H1 (cell line): ENCODE measurements around the gene C12orf42. TPM values are rescaled to one million over a fixed set of nuclear protein-coding genes. Genes with fewer than 3 reads are reported as not detected.

Source experiments
- CTCF ChIA-PET: fragments of 300-600 bp; sonication (Branson Sonifier 250); formaldehyde crosslinking; loops from one replicate; lab custom pipeline; 2021; ENCODE audit not compliant: partially characterized antibody; lab: Charles Lee
- POLR2A ChIA-PET: fragments of 300-600 bp; sonication (Branson Sonifier 250); formaldehyde crosslinking; loops from one replicate; lab custom pipeline; 2021; ENCODE audit warnings: inconsistent platforms; ENCODE audit not compliant: partially characterized antibody; lab: Charles Lee
- DNase-seq, 2 experiments: peaks; one replicate each; pipeline versions ENCODE4 v3.0.0 to v3.0.0-alpha.2; 2010 to 2022; ENCODE audit warnings: low spot score in 2 of 2, low read depth in 1 of 2, mixed read lengths in 1 of 2
- FAIRE-seq: peaks from 2 replicates; lab custom pipeline; 2011; peaks lifted over from hg19 to GRCh38; lab: Jason Lieb, UNC
- H2AFZ ChIP-seq: 2 replicates; pipeline ENCODE4 v1.8.1; 2012; ENCODE audit warnings: low read length, inconsistent platforms
- H2AK5ac ChIP-seq: 2 replicates; pipeline ENCODE4 v1.6.1; 2013; ENCODE audit warnings: low read depth, low read length
- H2BK120ac ChIP-seq: replicated peaks from 2 replicates; pipeline ENCODE3; 2013; ENCODE audit warnings: low read depth, low read length, inconsistent platforms
- H2BK12ac ChIP-seq: 2 replicates; pipeline ENCODE4 v1.6.1; 2013; ENCODE audit warnings: low read depth, low read length
- H2BK15ac ChIP-seq: 2 replicates; pipeline ENCODE4 v1.6.1; 2013; ENCODE audit warnings: low read length
- H2BK20ac ChIP-seq: 2 replicates; pipeline ENCODE4 v1.6.1; 2013; ENCODE audit warnings: low read length
- H2BK5ac ChIP-seq: 2 replicates; pipeline ENCODE4 v1.6.1; 2013; ENCODE audit warnings: low read depth, low read length
- H3K14ac ChIP-seq: 2 replicates; pipeline ENCODE4 v1.6.1; 2013; ENCODE audit warnings: inconsistent platforms; ENCODE audit not compliant: insufficient read length
- H3K18ac ChIP-seq: 2 replicates; pipeline ENCODE4 v1.6.1; 2013; ENCODE audit warnings: low read length; ENCODE audit errors: extremely low read depth
- H3K23ac ChIP-seq: 2 replicates; pipeline ENCODE4 v1.6.1; 2013; ENCODE audit warnings: inconsistent platforms; ENCODE audit not compliant: insufficient read length
- H3K23me2 ChIP-seq: 2 replicates; pipeline ENCODE4 v1.6.1; 2013; ENCODE audit warnings: low read depth, low read length
- H3K27ac ChIP-seq: 2 replicates; pipeline ENCODE4 v1.6.1; 2011; ENCODE audit warnings: low read depth, low read length, inconsistent platforms
- H3K27me3 ChIP-seq, 4 experiments: replicated peaks in 1 of 4; 1 replicate in 1 of 4; 2 replicates in 3 of 4; pipeline versions ENCODE4 v1.6.1 to v1.8.1; 2011 to 2013; ENCODE audit warnings: low read length in 3 of 4, mild to moderate bottlenecking in 3 of 4, inconsistent platforms in 2 of 4, mixed read lengths in 2 of 4, moderate library complexity in 1 of 4; ENCODE audit not compliant: control insufficient read depth in 3 of 4, insufficient read depth in 3 of 4; ENCODE audit errors: extremely low read depth in 1 of 4
- H3K36me3 ChIP-seq, 4 experiments: 2 replicates each; pipeline versions ENCODE4 v1.6.1 to v1.8.1; 2011 to 2013; ENCODE audit warnings: mild to moderate bottlenecking in 4 of 4, low read length in 3 of 4, moderate library complexity in 2 of 4, control low read depth in 1 of 4, inconsistent platforms in 1 of 4; ENCODE audit not compliant: insufficient read depth in 4 of 4, control insufficient read depth in 2 of 4
- H3K4ac ChIP-seq: replicated peaks from 2 replicates; pipeline ENCODE3; 2013; ENCODE audit warnings: low read length, low read depth, mixed read lengths, inconsistent platforms; ENCODE audit not compliant: insufficient read length
- H3K4me1 ChIP-seq, 4 experiments: replicated peaks in 1 of 4; 1 replicate in 1 of 4; 2 replicates in 3 of 4; pipeline versions ENCODE4 v1.6.1 to v1.8.1; 2011 to 2013; ENCODE audit warnings: low read length in 3 of 4, inconsistent platforms in 2 of 4, mixed read lengths in 1 of 4; ENCODE audit not compliant: insufficient read depth in 4 of 4, control insufficient read depth in 3 of 4
- H3K4me2 ChIP-seq, 2 experiments: 2 replicates each; pipeline versions ENCODE4 v1.6.1 to v1.8.1; 2011 to 2013; ENCODE audit warnings: low read depth in 2 of 2, low read length in 2 of 2, control low read depth in 1 of 2, inconsistent platforms in 1 of 2, mild to moderate bottlenecking in 1 of 2; ENCODE audit not compliant: insufficient read depth in 1 of 2
- H3K4me3 ChIP-seq, 4 experiments: fragments of 200-600, 300-600 bp in 1 of 4; sonication (generic), shearing (Covaris generic), sonication (Bioruptor Twin) in 1 of 4; 2 replicates each; pipeline versions ENCODE4 v1.5.1 to v1.8.1; 2011 to 2016; ENCODE audit warnings: low read length in 4 of 4, low read depth in 3 of 4, control low read depth in 2 of 4, inconsistent platforms in 2 of 4, mild to moderate bottlenecking in 2 of 4, mixed read lengths in 1 of 4, moderate library complexity in 1 of 4; ENCODE audit not compliant: insufficient read depth in 2 of 4; ENCODE audit errors: extremely low read depth in 1 of 4
- H3K56ac ChIP-seq: replicated peaks from 2 replicates; pipeline ENCODE3; 2013; ENCODE audit warnings: low read depth, mild to moderate bottlenecking, mixed read lengths, low read length, inconsistent platforms; ENCODE audit not compliant: insufficient read length
- H3K79me1 ChIP-seq: 2 replicates; pipeline ENCODE4 v1.6.1; 2013; ENCODE audit warnings: low read depth, low read length, control low read depth
- H3K79me2 ChIP-seq, 2 experiments: 2 replicates each; pipeline versions ENCODE4 v1.6.1 to v1.8.1; 2012 to 2013; ENCODE audit warnings: low read length in 2 of 2, mild to moderate bottlenecking in 2 of 2, inconsistent platforms in 1 of 2; ENCODE audit not compliant: insufficient read depth in 2 of 2, control insufficient read depth in 1 of 2
- H3K9ac ChIP-seq, 4 experiments: replicated peaks in 1 of 4; 1 replicate in 1 of 4; 2 replicates in 3 of 4; pipeline versions ENCODE4 v1.6.1 to v1.8.1; 2011 to 2013; ENCODE audit warnings: low read depth in 3 of 4, low read length in 3 of 4, control low read depth in 2 of 4, mild to moderate bottlenecking in 2 of 4, moderate library complexity in 2 of 4, inconsistent platforms in 1 of 4; ENCODE audit errors: extremely low read depth in 1 of 4
- H3K9me3 ChIP-seq, 2 experiments: 2 replicates each; pipeline versions ENCODE4 v1.6.1 to v1.8.1; 2012 to 2013; ENCODE audit warnings: mild to moderate bottlenecking in 2 of 2, moderate library complexity in 2 of 2, control low read depth in 1 of 2, inconsistent platforms in 1 of 2, low read depth in 1 of 2, low read length in 1 of 2, mixed read lengths in 1 of 2; ENCODE audit not compliant: insufficient read depth in 2 of 2
- H4K20me1 ChIP-seq, 2 experiments: replicated peaks in 1 of 2; 2 replicates each; pipeline versions ENCODE3 to v1.8.1; 2011 to 2013; ENCODE audit warnings: inconsistent platforms in 2 of 2, low read length in 2 of 2, mild to moderate bottlenecking in 1 of 2; ENCODE audit not compliant: insufficient read depth in 2 of 2, control insufficient read depth in 1 of 2
- H4K5ac ChIP-seq: 2 replicates; pipeline ENCODE4 v1.6.1; 2013; ENCODE audit warnings: low read length, low read depth, mixed read lengths, inconsistent platforms; ENCODE audit not compliant: insufficient read length
- H4K8ac ChIP-seq: 2 replicates; pipeline ENCODE4 v1.8.0; 2013; ENCODE audit warnings: mild to moderate bottlenecking, moderate library complexity, low read length, inconsistent platforms; ENCODE audit not compliant: insufficient read depth; ENCODE audit errors: extremely low read depth
- H4K91ac ChIP-seq: replicated peaks from 2 replicates; pipeline ENCODE3; 2013; ENCODE audit warnings: low read length, mixed read lengths, inconsistent platforms; ENCODE audit not compliant: insufficient read length
- CBX8 ChIP-seq: fragments of 300-800, 300-1000 bp; sonication (generic); IDR thresholded peaks from 2 replicates; pipeline ENCODE4 v1.7.1; 2016; ENCODE audit warnings: low read depth, low read length, borderline replicate concordance
- CREB1 ChIP-seq: IDR thresholded peaks from 2 replicates; pipeline ENCODE4 v1.6.1; 2012; ENCODE audit warnings: inconsistent platforms
- EP300 ChIP-seq, 2 experiments: IDR thresholded peaks; 1 replicate in 1 of 2; 2 replicates in 1 of 2; pipeline ENCODE4 v1.6.1; 2011 to 2012; ENCODE audit warnings: low read depth in 2 of 2, low read length in 2 of 2, mild to moderate bottlenecking in 2 of 2, borderline replicate concordance in 1 of 2, inconsistent platforms in 1 of 2, moderate library complexity in 1 of 2
- KDM1A ChIP-seq: fragments of 200-600, 300-600 bp; sonication (generic); IDR thresholded peaks from 2 replicates; pipeline ENCODE4 v1.7.1; 2016; ENCODE audit warnings: mild to moderate bottlenecking, low read length, borderline replicate concordance
- NANOG ChIP-seq: IDR thresholded peaks from 2 replicates; pipeline ENCODE4 v1.6.1; 2011; ENCODE audit warnings: low read length, low read depth, mild to moderate bottlenecking, inconsistent platforms; ENCODE audit not compliant: insufficient read depth, poor library complexity, severe bottlenecking
- POLR2AphosphoS5 ChIP-seq: IDR thresholded peaks from 2 replicates; pipeline ENCODE4 v1.6.1; 2011; ENCODE audit warnings: low read depth, low read length
- RNF2 ChIP-seq: fragments of 200-900, 300-1000 bp; sonication (generic); IDR thresholded peaks from 2 replicates; pipeline ENCODE4 v1.7.1; 2016; ENCODE audit warnings: borderline replicate concordance, low read depth, mild to moderate bottlenecking, antibody characterized with exemption, low read length; ENCODE audit not compliant: poor library complexity, severe bottlenecking; ENCODE audit errors: missing control alignments
- SIX5 ChIP-seq: IDR thresholded peaks from 2 replicates; pipeline ENCODE4 v1.6.1; 2011; ENCODE audit warnings: mild to moderate bottlenecking, low read depth, low read length
- SRF ChIP-seq: IDR thresholded peaks from 2 replicates; pipeline ENCODE4 v1.6.1; 2011; ENCODE audit warnings: mild to moderate bottlenecking, low read depth, low read length, moderate library complexity
- TBP ChIP-seq: IDR thresholded peaks from 2 replicates; pipeline ENCODE4 v1.6.1; 2011; ENCODE audit warnings: low read depth, low read length, improper control_type of control experiment
- TCF12 ChIP-seq: IDR thresholded peaks from 2 replicates; pipeline ENCODE4 v1.6.1; 2011; ENCODE audit warnings: low read depth, mild to moderate bottlenecking, low read length
- WGBS, 2 experiments: shearing (Covaris generic) in 1 of 2; methylation state at CpG; one replicate each; pipeline versions ENCODE4 v1.1.6 to v1.1.7; 2013 to 2015; ENCODE audit warnings: low lambda C conversion rate in 2 of 2, mixed read lengths in 2 of 2, inconsistent platforms in 1 of 2, low coverage in 1 of 2, missing lambda C conversion rate in 1 of 2; ENCODE audit not compliant: insufficient replicate concordance in 2 of 2, insufficient coverage in 1 of 2, insufficient read length in 1 of 2; ENCODE audit errors: extremely low coverage in 1 of 2, missing lambda C conversion rate in 1 of 2; 5-methylcytosine and 5-hydroxymethylcytosine counted together
- polyA plus RNA-seq, 7 experiments: library from polyadenylated mRNA; depleted of rRNA in 3 of 7; stranded (reverse) in 5 of 7; unstranded in 2 of 7; fragments of >200 nt in 5 of 7; fragments of 200-250 nt in 2 of 7; gene quantifications; 1 replicate in 5 of 7; 2 replicates in 1 of 7; 4 replicates in 1 of 7; pipeline versions ENCODE4 v1.2.1 to v1.2.3, GENCODE V29; 2011 to 2013; ENCODE audit warnings: missing spikeins in 2 of 7, mixed read lengths in 2 of 7
- total RNA-seq: library from RNA; stranded (reverse); fragmentation: NEBNext Ultra II Directional; extraction: Animal tissue kit (Norgen Biotek cat#: 25700); gene quantifications from 2 replicates; pipeline ENCODE4 v1.2.1, GENCODE V29; 2021

The C12orf42 gene
- total and polyA plus RNA-seq, 2 of the 8 experiments (the other 6 are each of a cell fraction or from before 2014, with no cell fraction given) = 0.05 TPM; not detected in 1

- DNase-seq (no peak), FAIRE-seq (no peak)
- H3K18ac ChIP-seq = no peak overlapping the region
- H2AK5ac ChIP-seq = no peak overlapping the region
- no peak overlapping the region for H3K56ac ChIP-seq
- no peak overlapping the region for H2BK12ac ChIP-seq
- no peaks in the 10 kb centered on the region for H3K36me3 ChIP-seq
- no peaks in the 10 kb centered on the region for H3K27me3 ChIP-seq
- H3K4me3 ChIP-seq = no peak overlapping the region
- no peak overlapping the region for H4K8ac ChIP-seq
- no peak overlapping the region for H4K5ac ChIP-seq
- H3K14ac ChIP-seq = no peak overlapping the region
- H2BK120ac ChIP-seq = no peak overlapping the region
- H3K9me3 ChIP-seq = no peaks in the 10 kb centered on the region
- H3K9ac ChIP-seq = no peak overlapping the region
- no peaks in the 10 kb centered on the region for H3K4me1 ChIP-seq
- H3K4me2 ChIP-seq = no peak overlapping the region
- H4K20me1 ChIP-seq = no peaks in the 10 kb centered on the region
- H3K79me2 ChIP-seq = no peaks in the 10 kb centered on the region
- H2AFZ ChIP-seq = no peak overlapping the region
- H3K4ac ChIP-seq = no peak overlapping the region
- no peak overlapping the region for H2BK20ac ChIP-seq
- CTCF ChIA-PET = no interaction called here
- 93% methylated on average over 2 of the region's 2 CpGs; no CpG with 5 or more reads in 1 of the 2 experiments for WGBS, 2 experiments
- no peak overlapping the region for H2BK5ac ChIP-seq
- TF ChIP-seq RNF2 = no peak
- TF ChIP-seq POLR2AphosphoS5 = no peak
- no peak for TF ChIP-seq TBP
- no peak for TF ChIP-seq SRF
- no peak for TF ChIP-seq EP300 (IDR thresholded peaks at IDR 0.05; ENCODE audit: borderline replicate concordance in 1 of 2, low read depth in 2 of 2, low read length in 2 of 2)
- no peak for TF ChIP-seq CBX8
- no peak for TF ChIP-seq KDM1A
- TF ChIP-seq SIX5 = no peak
- TF ChIP-seq NANOG = no peak
- no peak for TF ChIP-seq CREB1
- no peak for TF ChIP-seq TCF12
- no peak overlapping the region for H3K23ac ChIP-seq
- POLR2A ChIA-PET = no interaction called here
- H2BK15ac ChIP-seq = no peak overlapping the region
- H3K27ac ChIP-seq = no peak overlapping the region
- no peak overlapping the region for H4K91ac ChIP-seq
- H3K79me1 ChIP-seq = no peaks in the 10 kb centered on the region
- H3K23me2 ChIP-seq = no peaks in the 10 kb centered on the region
These were observed 238.0 kb downstream of the C12orf42 start for GRCh38 chr12:103257763-103258162.
